NCI-H446 (cell line): ENCODE measurements around the gene FOXS1.

ENCODE experiments used
- DNase-seq, 2 experiments: peaks; one replicate each; lab custom pipeline; 2025; lab: John Stamatoyannopoulos, UW

The FOXS1 gene

GRCh38 chr20:31861385-31862156 lies 16.2 kb upstream of the FOXS1 start:
- peak in 1 of 2 experiments; percentile 72 for DNase-seq

DNA sequence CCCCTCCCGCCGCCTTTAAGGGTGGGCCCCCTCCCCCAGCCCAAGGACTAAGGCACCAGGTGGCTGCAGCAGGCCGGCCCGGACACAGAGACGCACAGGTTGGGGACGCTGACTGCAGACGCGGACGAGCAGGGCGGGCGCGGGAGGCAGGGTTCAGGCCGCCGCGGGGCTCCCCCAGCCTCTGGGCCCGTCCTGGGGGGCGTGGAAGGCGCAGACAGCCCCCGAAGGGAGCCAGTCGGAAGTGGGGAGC lies 15.7 kb upstream of the FOXS1 start:
- no peak for DNase-seq

DNA sequence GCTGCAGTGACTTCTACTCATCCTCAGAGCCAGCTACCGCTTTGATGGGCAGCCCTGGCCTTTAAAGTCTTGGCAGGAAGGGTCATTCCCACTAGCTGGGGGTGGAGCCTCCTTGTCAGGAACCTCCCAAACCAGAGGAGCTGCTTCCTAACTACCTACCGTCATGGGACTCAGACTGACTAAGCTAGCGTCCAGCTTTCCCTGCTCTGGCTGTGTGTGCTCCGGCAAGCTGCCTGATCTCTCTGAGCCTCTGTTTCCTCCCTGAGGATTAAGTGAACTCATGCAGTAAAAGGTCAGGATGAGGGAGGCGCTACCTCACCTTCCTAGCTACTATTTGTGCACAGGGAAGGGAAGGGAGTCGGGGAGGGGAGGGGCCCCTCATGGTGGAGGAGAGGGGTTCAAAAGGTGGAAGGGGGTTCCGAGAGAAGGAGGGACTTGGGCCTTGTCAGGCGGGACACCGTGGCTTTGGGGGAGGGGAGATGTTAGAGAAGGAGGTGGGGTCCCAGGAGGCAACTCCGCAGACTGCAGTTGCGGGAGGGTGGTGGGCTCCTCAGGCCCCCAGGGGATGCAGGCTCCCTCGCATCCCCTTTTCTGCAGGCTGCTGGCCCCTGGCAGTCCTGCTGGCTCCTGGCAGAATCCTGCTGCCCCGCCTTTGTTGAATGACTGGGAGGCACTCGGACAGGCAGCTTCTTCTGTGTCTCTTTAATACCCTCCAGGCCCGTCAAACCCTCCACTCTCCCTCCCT lies 15.2 kb upstream of the FOXS1 start:
- DNase-seq: no peak

- no peak for DNase-seq
Observed at GRCh38 chr20:31859998-31860380, 14.6 kb upstream of the FOXS1 start.

GRCh38 chr20:31859266-31859997 lies 14.0 kb upstream of the FOXS1 start:
- no peak for DNase-seq

DNA sequence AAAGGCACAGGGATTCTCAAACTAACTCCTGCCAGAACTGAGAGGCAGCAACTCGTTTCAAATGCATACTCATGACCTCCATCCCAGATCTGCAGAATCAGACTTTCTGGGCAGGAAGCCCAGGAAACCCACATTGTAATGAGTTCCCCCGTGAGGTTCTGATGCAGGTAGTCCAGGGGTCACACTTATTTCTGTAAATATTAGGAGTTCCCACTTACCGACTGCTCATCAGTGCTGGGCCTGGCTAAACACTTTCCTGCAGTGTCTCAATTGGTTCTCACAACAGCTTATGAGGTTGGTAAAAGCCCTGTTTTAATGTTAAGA lies 13.3 kb upstream of the FOXS1 start:
- DNase-seq: no peak

GRCh38 chr20:31857861-31858759 lies 12.7 kb upstream of the FOXS1 start:
- no peak for DNase-seq

DNA sequence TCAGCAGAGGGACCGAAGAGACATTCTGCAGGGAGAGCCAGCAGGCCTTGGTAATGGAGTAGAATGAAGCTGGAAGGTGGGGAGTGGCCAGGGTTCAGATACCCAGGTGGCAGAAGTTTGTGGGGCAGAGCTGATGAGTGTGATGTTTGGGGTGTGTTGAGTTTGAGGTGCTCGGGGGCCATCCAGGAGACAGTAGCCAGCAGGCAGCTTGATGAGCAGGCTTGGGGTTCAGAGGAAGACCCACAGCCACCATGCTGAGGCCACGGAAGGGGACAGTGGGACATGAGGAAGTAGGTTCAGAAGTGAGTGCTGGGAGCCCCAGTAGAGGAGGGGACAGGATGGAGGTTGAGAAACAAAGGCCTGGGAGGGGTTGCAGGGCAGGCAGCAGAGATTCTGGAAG lies 11.1 kb upstream of the FOXS1 start:
- no peak for DNase-seq

- DNase-seq: no peak
Observed at GRCh38 chr20:31853481-31853880, 8.1 kb upstream of the FOXS1 start.

DNA sequence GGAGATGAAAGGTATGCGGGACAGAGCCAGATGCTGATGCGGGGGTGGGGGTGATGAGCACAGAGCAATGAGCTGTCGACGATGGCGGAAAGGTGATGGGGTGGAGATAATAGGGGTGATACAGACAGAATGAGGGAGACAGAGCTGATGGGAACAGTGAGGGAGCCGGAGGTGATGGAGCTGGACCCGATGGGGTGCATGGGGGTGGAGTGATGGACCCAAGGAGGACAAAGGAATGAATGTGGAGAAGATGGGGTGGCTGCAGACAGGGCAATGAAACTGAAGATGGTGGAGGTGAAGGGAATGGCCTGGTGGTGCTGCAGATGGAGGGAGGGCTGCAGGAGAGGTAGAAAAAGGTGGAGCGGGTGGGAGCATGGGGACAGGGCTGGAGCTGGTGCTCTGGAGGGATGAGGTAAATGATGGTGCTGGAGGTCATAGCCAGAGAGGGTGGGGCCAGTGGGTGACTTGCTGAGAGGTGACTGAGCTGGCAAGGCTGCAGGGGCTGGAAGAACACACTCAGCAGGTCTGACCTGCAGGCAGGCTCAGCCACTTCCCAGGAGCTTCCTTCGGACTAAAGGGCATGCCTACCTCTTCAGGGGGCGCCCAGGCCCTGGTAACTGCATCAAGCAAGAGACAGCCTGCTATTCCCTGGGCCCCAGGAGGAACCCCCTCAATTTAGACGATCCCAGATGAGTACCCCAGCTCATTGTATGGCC lies 6.0 kb upstream of the FOXS1 start:
- DNase-seq: no peak

DNA sequence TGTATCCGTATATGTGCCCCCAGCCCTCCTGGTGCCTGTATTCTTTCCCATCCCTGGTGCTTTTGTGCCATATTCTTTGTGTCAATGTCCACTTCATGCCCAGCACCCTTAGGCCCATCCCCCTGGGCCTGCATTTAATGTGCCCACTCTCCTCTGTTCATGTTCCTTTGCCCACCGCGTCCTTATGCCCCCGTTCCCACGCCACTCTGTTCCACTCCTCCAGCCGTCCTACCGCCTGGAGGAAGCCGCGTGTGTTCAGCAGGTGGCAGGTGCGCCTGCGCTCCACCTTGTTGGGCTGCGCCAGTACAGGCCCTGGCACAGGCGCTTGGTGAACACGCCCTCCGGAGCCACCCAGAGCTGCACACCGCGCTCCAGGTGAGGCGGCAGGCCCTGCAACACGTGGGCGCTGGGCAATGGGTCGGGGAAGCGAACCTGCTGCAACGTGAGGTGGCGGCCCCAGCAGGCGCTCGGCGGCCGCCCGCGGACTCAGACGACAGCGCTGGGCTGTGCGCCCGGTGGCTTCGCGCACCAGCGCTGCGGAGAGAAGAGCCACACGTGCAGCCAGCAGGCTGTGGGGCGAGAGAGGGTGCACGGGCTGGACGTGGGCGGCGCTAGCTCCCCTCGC lies 4.0 kb upstream of the FOXS1 start:
- no peak for DNase-seq

DNA sequence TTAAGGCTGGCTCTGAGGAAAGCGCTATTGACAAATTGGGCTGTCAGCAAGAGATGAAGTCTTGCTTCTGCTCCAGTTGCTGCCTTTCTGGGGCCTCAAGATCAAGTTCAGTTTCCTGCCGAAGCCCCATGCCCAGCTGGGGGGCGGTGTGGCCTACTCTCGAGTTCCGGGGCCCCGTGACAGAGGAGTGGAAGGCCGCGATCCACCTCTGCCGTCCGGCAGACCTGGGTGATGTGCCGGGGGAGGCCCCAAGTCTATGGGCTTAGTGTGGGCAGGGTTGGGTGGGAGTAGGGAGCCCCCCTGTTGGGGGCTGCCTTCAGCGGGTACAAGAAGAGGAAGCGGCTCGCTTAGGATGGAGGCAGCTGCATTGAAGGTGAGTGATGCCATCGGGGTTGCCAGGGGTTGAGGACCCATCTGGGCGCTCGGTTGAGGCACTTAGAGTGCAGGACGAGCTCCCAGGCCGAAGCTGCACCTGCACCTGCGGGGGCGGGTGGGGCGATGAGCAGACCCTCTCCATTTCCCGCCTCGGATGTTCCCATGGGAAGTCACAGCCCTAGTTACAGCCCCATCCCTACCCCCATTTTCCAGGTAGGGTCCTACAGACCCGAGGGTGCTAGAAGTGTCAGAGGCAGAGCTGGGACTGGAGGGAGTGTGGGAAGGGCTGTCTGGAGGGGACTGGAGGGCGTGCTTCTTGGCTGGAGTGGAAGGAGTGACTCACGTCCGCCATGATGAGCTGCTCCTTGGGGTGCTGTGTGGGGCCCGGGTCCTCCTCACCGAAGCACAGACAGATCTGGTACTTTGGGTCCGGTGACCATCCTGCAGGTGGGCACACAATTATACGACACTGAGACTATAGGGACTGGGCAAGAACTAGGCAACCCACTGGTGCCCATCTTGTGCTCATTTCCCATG lies 2.9 kb upstream of the FOXS1 start:
- DNase-seq: no peak

DNA sequence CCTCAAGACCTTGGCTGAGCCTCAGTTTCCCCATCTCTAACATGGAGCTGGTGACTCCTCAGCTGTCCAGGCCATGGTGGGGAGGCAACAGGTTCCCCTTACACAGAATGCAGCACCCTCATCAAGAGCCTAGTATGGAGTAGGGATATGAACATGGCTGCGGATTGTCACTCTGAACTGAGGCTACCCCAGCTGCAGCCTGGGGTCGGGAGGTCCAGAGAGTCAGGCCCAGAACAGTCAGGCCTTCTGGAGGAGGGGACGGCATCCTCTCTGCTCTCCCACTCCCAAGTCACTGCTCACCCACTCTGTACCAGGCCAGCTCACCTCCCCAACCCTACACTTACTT lies 1.4 kb upstream of the FOXS1 start:
- DNase-seq: no peak

DNA sequence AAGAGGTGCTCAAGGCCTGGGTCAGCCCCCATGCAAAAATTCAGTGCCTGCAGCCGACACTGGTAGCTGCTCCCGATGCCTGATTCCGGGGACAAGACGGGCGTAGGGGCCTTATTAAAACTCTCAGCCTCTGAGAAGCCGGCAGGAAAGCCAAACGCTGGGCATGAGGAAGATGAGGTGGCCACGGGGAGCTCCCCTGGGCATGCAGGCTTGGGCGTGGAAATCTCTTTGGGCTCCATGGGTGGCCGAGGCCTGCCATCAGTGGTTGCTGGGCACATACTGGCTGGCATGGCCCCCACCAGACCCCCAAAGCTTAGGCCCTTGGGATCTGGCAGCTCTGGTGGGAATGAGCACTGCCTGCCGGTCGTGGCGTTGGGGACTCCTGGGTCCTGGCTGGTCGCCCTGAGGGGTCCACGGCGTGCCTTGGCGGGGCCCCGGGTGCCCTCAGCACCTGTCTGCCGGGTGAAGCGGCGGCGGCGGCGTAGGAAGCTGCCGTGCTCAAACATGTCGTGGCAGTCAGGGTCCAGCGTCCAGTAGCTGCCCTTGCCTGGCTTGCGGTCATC lies 586 bp downstream of the FOXS1 start:
- DNase-seq: no peak

DNA sequence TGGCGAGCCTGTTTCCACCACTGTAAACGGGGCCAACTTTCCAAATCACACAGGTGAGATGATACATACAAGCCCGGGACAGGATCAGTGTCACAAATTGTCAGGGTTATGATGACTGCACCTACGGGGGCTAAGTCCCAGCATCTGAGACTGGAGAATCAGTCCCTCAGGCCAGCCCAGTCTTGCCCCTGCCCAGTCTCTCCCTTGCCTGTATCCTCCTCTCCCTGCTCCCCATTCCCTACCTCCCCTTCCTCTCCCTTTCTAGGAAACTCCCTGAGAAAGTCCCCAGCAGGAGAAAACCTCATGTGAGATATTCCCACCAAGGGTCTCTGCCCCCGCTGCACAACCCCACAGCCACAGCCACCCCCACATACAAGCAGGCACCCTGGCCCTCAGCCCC lies 1.5 kb downstream of the FOXS1 start:
- no peak for DNase-seq

- no peak for DNase-seq
Observed at GRCh38 chr20:31843288-31843687, 2.1 kb downstream of the FOXS1 start.

DNA sequence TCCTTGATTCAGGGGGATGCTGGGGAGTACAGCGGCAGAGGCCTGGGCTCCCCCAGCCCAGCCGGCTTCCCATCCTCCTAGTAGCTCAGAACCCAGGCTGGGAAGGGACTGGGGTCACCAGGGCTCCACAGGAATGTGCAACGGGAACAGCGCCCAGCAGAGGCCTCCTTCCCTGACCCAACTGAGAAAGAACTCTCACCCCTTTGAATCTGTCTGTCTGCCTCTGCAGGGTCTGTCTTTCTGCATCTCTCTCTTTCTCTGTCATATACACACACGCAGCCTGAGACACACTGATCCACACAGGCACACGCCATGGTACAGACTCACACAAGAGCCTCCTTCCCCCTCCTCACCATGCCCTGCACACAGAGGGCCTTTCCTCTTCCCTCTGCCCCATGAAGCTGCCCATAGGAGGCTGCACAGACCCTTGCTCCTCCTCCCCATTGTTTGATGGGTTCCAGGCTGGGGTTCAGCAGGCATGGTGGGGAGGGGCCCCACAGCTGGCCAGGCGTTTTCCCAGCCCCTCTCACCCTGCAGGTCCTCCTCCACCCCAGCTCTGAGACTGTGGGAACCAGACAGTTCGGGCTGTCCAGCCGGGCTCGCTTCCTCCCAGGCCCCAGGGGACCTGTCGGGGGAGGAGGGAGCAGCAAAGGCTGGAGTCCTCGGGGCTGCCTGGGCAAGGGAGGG lies 2.8 kb downstream of the FOXS1 start:
- no peak for DNase-seq

DNA sequence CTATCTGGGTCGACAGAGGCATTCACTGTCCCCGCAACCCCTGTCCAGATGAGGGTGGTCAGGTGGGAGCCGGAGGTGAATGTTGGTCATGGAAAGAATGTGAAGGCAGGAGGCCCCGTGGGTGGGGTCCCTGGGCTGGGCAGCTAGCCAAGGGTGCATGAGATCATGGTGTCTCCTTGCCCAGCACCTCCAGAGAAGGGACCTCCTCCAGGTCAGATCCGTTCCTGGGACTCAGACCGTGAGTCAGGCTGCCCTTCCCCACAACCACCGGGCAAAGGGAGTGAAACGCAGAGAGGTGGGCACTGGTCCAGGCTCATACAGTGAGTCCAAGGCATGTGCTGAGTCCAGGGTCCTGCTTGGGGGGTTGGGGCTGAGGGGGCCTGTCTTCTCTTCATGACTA lies 3.5 kb downstream of the FOXS1 start:
- no peak for DNase-seq
